PC-9 (cell line): ENCODE results near the gene EGFL8. TPM values are rescaled to one million over a fixed set of nuclear protein-coding genes. Genes with fewer than 3 reads are reported as not detected.

Experiments
- BruUV-seq: library from RNA; stranded (reverse); fragments of 400-500 nt; replicated peaks from 2 replicates; lab custom pipeline; 2021; lab: Mats Ljungman, UMichigan
- CTCF ChIA-PET: fragments of 300-600 bp; sonication (Branson Sonifier 250); formaldehyde crosslinking; loops from one replicate; lab custom pipeline; 2022; ENCODE audit warnings: antibody characterized with exemption; lab: Charles Lee
- POLR2A ChIA-PET: fragments of 300-600 bp; sonication (Branson Sonifier 250); formaldehyde crosslinking; loops from one replicate; lab custom pipeline; 2022; ENCODE audit warnings: antibody characterized with exemption; ENCODE audit not compliant: unreplicated experiment; lab: Charles Lee
- DNase-seq, 2 experiments: peaks; one replicate each; pipeline versions ENCODE4 v3.0.0 to v3.0.0-alpha.2; 2015 to 2022; ENCODE audit warnings: mixed read lengths in 1 of 2
- H2AFZ ChIP-seq: fragments of 200-600 bp; sonication (generic); 2 replicates; pipeline ENCODE4 v1.8.1; 2017; ENCODE audit warnings: antibody characterized with exemption
- H3F3A ChIP-seq: fragments of 200-600 bp; sonication (generic); 2 replicates; pipeline ENCODE4 v1.8.1; 2017; ENCODE audit warnings: antibody characterized with exemption, mild to moderate bottlenecking, low read depth; ENCODE audit not compliant: insufficient read depth
- H3K27ac ChIP-seq: fragments of 200-600 bp; sonication (generic); 2 replicates; pipeline ENCODE4 v1.6.1; 2016; ENCODE audit warnings: mixed run types
- H3K27me3 ChIP-seq: fragments of 200-600 bp; sonication (generic); 2 replicates; pipeline ENCODE4 v1.6.1; 2016; ENCODE audit warnings: low read depth, mixed run types; ENCODE audit not compliant: insufficient read depth
- H3K36me3 ChIP-seq: fragments of 200-600 bp; sonication (generic); 2 replicates; pipeline ENCODE4 v1.6.1; 2016; ENCODE audit warnings: low read depth, mixed run types
- H3K4me1 ChIP-seq: fragments of 200-600 bp; sonication (generic); replicated peaks from 2 replicates; pipeline ENCODE4 v1.6.1; 2016; ENCODE audit warnings: mixed run types; ENCODE audit not compliant: insufficient read depth
- H3K4me2 ChIP-seq: fragments of 200-600 bp; sonication (generic); 2 replicates; pipeline ENCODE4 v1.6.1; 2017; ENCODE audit warnings: mixed run types
- H3K4me3 ChIP-seq: fragments of 200-600 bp; sonication (generic); 2 replicates; pipeline ENCODE4 v1.6.1; 2016; ENCODE audit warnings: mixed run types
- H3K79me2 ChIP-seq: fragments of 200-600 bp; sonication (generic); 2 replicates; pipeline ENCODE4 v1.6.1; 2017; ENCODE audit warnings: low read depth, mixed run types
- H3K9me2 ChIP-seq: fragments of 200-600 bp; sonication (generic); 2 replicates; pipeline ENCODE4 v1.8.1; 2017; ENCODE audit warnings: mild to moderate bottlenecking; ENCODE audit not compliant: insufficient read depth
- H3K9me3 ChIP-seq: fragments of 200-600 bp; sonication (generic); 2 replicates; pipeline ENCODE4 v1.8.1; 2016; ENCODE audit warnings: low read depth; ENCODE audit not compliant: insufficient read depth
- H4K20me1 ChIP-seq: fragments of 200-600 bp; sonication (generic); 2 replicates; pipeline ENCODE4 v1.8.1; 2017; ENCODE audit not compliant: insufficient read depth
- CTCF ChIP-seq: fragments of 200-600 bp; sonication (generic); conservative IDR thresholded peaks from 2 replicates; pipeline ENCODE4 v1.6.1; 2017; ENCODE audit warnings: mixed run types, antibody characterized with exemption, mild to moderate bottlenecking, moderate library complexity
- EZH2 ChIP-seq: fragments of 200-600 bp; sonication (generic); IDR thresholded peaks from 2 replicates; pipeline ENCODE4 v1.8.0; 2017; ENCODE audit warnings: antibody characterized with exemption, low read depth
- intact Hi-C: fragments of 100-400 bp; cut with micrococcal nuclease; formaldehyde crosslinking; loops from one replicate; pipeline ENCODE4 v1.10.0; 2022; ENCODE audit not compliant: unreplicated experiment
- total RNA-seq: library from RNA; stranded (reverse); gene quantifications from 2 replicates; pipeline ENCODE4 v1.2.3, GENCODE V29; 2021

Gene EGFL8
- total RNA-seq, 1 experiment from 2014 or later: 26.0 TPM

GRCh38 chr6:32151181-32151862 is 13.1 kb upstream of the EGFL8 start:
- DNase-seq: no peak
- Histone ChIP-seq H3K27ac (no peak overlapping the region), H3K4me3 (no peak overlapping the region), H4K20me1 (0 out of 2 replicates have a peak, but pooled peaks cover 2% of the 10 kb centered on the region), H3K27me3 (no peaks in the 10 kb centered on the region), H3K36me3 (0 out of 2 replicates have a peak, but pooled peaks cover 3% of the 10 kb centered on the region), H3K9me2 (no peaks in the 10 kb centered on the region), H3F3A (peaks cover 25% of the 10 kb centered on the region; the same call in 1 of the 2 replicates), H3K4me2 (no peak overlapping the region; the same call in 1 of the 2 replicates), H2AFZ (no peak overlapping the region), H3K9me3 (no peaks in the 10 kb centered on the region), H3K79me2 (peaks cover 30% of the 10 kb centered on the region), H3K4me1 (peaks cover 24% of the 10 kb centered on the region)
- intact Hi-C loops: no loop called here
- no peak for TF ChIP-seq EZH2
- TF ChIP-seq CTCF: no peak
- POLR2A ChIA-PET: no interaction called here
- no TSS peak for BruUV-seq
- CTCF ChIA-PET: interaction anchor here (1.0 kb wide), 1 partner anchor 18 kb away, joined by 5 read pairs; no protein-coding TSS in a partner anchor

GRCh38 chr6:32151863-32152768 is 12.3 kb upstream of the EGFL8 start, which contains the start of gene PRRT1:
Gene PRRT1, minus strand, starts transcription at chr6:32151939. Its CDS starts 112 bp downstream, at chr6:32151827.
- peak within 1 kb of the TSS; percentile 98 for H3K4me2 ChIP-seq
- H3K9me2 ChIP-seq: no peaks in the 10 kb centered on the region
- ChIA-PET CTCF (no interaction called here), POLR2A (interaction anchor here (1.3 kb wide), 1 partner anchor 22 kb away, joined by 17 read pairs; the partner anchor contains the start of gene FKBPL)
- H3F3A ChIP-seq: peaks cover 17% of the 10 kb centered on the region; the same call in 1 of the 2 replicates
- no peak for DNase-seq
- H3K27ac ChIP-seq: peak within 1 kb of the TSS; percentile 96
- peak within 1 kb of the TSS; percentile 77 for H3K4me3 ChIP-seq
- 0 out of 2 replicates have a peak, but pooled peaks cover 2% of the 10 kb centered on the region for H4K20me1 ChIP-seq
- peaks cover 11% of the 10 kb centered on the region for H3K36me3 ChIP-seq
- no peaks in the 10 kb centered on the region for H3K9me3 ChIP-seq
- no TSS peak for BruUV-seq
- intact Hi-C loops: no loop called here
- no peaks in the 10 kb centered on the region for H3K27me3 ChIP-seq
- TF ChIP-seq CTCF (no peak), EZH2 (no peak)
- peak within 1 kb of the TSS; percentile 82 for H2AFZ ChIP-seq
- peaks cover 18% of the 10 kb centered on the region for H3K4me1 ChIP-seq
- H3K79me2 ChIP-seq: peaks cover 35% of the 10 kb centered on the region
